ENCODE measurements around the gene NR5A1.

The NR5A1 gene

GRCh38 chr9:124444166-124444565 lies 63.0 kb downstream of the NR5A1 start:
- no peaks in the 10 kb centered on the region for H3K9me3 ChIP-seq (ENCODE audit: insufficient read depth, low read length)
- TF ChIP-seq EZH2phosphoT487 (conservative IDR thresholded peaks at IDR 0.05; ENCODE audit: low read length) (no peak), CTCF (IDR thresholded peaks at IDR 0.05; ENCODE audit: insufficient read depth, low read length, poor library complexity, severe bottlenecking) (no peak)

GRCh38 chr9:124443625-124444024 lies 63.6 kb downstream of the NR5A1 start:
- Histone ChIP-seq H3K9me3 (ENCODE audit: insufficient read depth, low read length) (no peaks in the 10 kb centered on the region), H2AFZ (ENCODE audit: low read depth, low read length, severe bottlenecking) (no peak overlapping the region), H3K9ac (ENCODE audit: low read length) (no peak overlapping the region), H3K27ac (ENCODE audit: low read depth, low read length) (no peak overlapping the region), H3K4me3 (ENCODE audit: insufficient read depth, low read length, poor library complexity, severe bottlenecking) (no peak overlapping the region), H3F3A (ENCODE audit: insufficient read depth) (no peaks in the 10 kb centered on the region), H3K36me3 (ENCODE audit: low read length) (no peaks in the 10 kb centered on the region), H4K20me1 (ENCODE audit: low read depth, low read length) (no peaks in the 10 kb centered on the region), H3K27me3 (ENCODE audit: low read length) (no peaks in the 10 kb centered on the region), H3K4me2 (ENCODE audit: low read depth, low read length, poor library complexity, severe bottlenecking) (no peak overlapping the region), H3K79me2 (ENCODE audit: insufficient read depth, low read length) (no peaks in the 10 kb centered on the region), H3K9me2 (replicated peaks; ENCODE audit: insufficient read depth, low read length) (no peaks in the 10 kb centered on the region)
- TF ChIP-seq CTCF (IDR thresholded peaks at IDR 0.05; ENCODE audit: insufficient read depth, low read length, poor library complexity, severe bottlenecking) = no peak
- TF ChIP-seq EZH2phosphoT487 (conservative IDR thresholded peaks at IDR 0.05; ENCODE audit: low read length) = no peak

More at GRCh38 chr9:124444166-124444565, 63.0 kb downstream of the NR5A1 start:
- H3K27me3 ChIP-seq (ENCODE audit: low read length) = no peaks in the 10 kb centered on the region
- no peaks in the 10 kb centered on the region for H4K20me1 ChIP-seq (ENCODE audit: low read depth, low read length)
- no peak overlapping the region for H3K4me2 ChIP-seq (ENCODE audit: low read depth, low read length, poor library complexity, severe bottlenecking)
- H3K36me3 ChIP-seq (ENCODE audit: low read length) = no peaks in the 10 kb centered on the region
- H3K9ac ChIP-seq (ENCODE audit: low read length) = no peak overlapping the region
- no peaks in the 10 kb centered on the region for H3F3A ChIP-seq (ENCODE audit: insufficient read depth)
- H3K4me3 ChIP-seq (ENCODE audit: insufficient read depth, low read length, poor library complexity, severe bottlenecking) = no peak overlapping the region
- H3K79me2 ChIP-seq (ENCODE audit: insufficient read depth, low read length) = no peaks in the 10 kb centered on the region
- no peak overlapping the region for H2AFZ ChIP-seq (ENCODE audit: low read depth, low read length, severe bottlenecking)
- no peaks in the 10 kb centered on the region for H3K9me2 ChIP-seq (replicated peaks; ENCODE audit: insufficient read depth, low read length)
- no peak overlapping the region for H3K27ac ChIP-seq (ENCODE audit: low read depth, low read length)

GRCh38 chr9:124442826-124443225 lies 64.4 kb downstream of the NR5A1 start:
- Histone ChIP-seq H3K79me2 (ENCODE audit: insufficient read depth, low read length) (no peaks in the 10 kb centered on the region), H3K27ac (ENCODE audit: low read depth, low read length) (no peak overlapping the region), H3K36me3 (ENCODE audit: low read length) (no peaks in the 10 kb centered on the region), H3K9ac (ENCODE audit: low read length) (no peak overlapping the region), H3K9me3 (ENCODE audit: insufficient read depth, low read length) (no peaks in the 10 kb centered on the region), H2AFZ (ENCODE audit: low read depth, low read length, severe bottlenecking) (no peak overlapping the region), H3K27me3 (ENCODE audit: low read length) (no peaks in the 10 kb centered on the region), H3K4me2 (ENCODE audit: low read depth, low read length, poor library complexity, severe bottlenecking) (no peak overlapping the region), H4K20me1 (ENCODE audit: low read depth, low read length) (no peaks in the 10 kb centered on the region), H3K4me3 (ENCODE audit: insufficient read depth, low read length, poor library complexity, severe bottlenecking) (no peak overlapping the region), H3K9me2 (replicated peaks; ENCODE audit: insufficient read depth, low read length) (no peaks in the 10 kb centered on the region), H3F3A (ENCODE audit: insufficient read depth) (no peaks in the 10 kb centered on the region)
- TF ChIP-seq CTCF (IDR thresholded peaks at IDR 0.05; ENCODE audit: insufficient read depth, low read length, poor library complexity, severe bottlenecking) (no peak), EZH2phosphoT487 (conservative IDR thresholded peaks at IDR 0.05; ENCODE audit: low read length) (no peak)
